Testis (tissue), 2 donors: ENCODE measurements around the gene TPST1.

Experiments used
- CTCF ChIP-seq, 3 experiments: fragments of 450-650 bp in 2 of 3; fragments of 200-600 bp in 1 of 3; sonication (generic) in 1 of 3; IDR thresholded peaks; one replicate each; pipeline ENCODE4 v1.5.1; 2016 to 2019; ENCODE audit warnings: antibody characterized with exemption in 3 of 3, mild to moderate bottlenecking in 2 of 3, moderate library complexity in 1 of 3
- POLR2A ChIP-seq: fragments of 450-650 bp; IDR thresholded peaks from one replicate; pipeline ENCODE4 v1.6.1; 2017; ENCODE audit warnings: antibody characterized with exemption, mild to moderate bottlenecking, moderate library complexity

DNA sequence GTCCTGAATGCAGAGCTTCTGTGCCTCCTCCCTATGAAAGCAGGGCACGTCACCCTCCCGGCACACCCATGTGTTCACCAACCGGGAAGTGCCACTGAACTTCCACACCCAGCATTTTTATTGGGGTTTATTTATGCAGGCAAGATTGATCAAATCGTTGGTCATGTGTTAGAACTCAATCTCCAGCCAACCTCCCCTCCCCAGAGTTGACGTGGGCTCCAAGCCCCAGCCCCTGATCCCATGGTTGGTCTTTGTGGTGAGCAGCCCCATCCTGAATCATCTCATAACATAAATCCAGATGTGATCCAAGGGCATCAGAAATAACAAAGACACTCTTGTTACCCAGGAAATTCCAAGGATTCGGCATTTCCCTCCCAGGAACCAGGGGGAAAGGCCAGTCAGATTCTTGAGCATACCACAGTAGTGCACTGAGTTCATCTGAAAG lies 151.2 kb downstream of the TPST1 start:
- TF ChIP-seq CTCF (IDR thresholded peaks at IDR 0.05) (no peak), POLR2A (no peak)
